Pulmonary artery endothelial cell (primary cell): ENCODE data around the gene CNTFR. TPM values are rescaled to one million over a fixed set of nuclear protein-coding genes. Genes with fewer than 3 reads are reported as not detected.
"Not testable (repeated sequence)": the region's sequence is repeated elsewhere in the genome, so short reads cannot be mapped to it uniquely, and the experiment has no call there.

Experiments used
- DNase-seq: peaks from one replicate; pipeline ENCODE4 v3.0.0-alpha.2; 2011; ENCODE audit warnings: low read depth, low spot score
- total RNA-seq: library from RNA; depleted of rRNA; stranded (reverse); fragments of >200 nt; gene quantifications from 2 replicates; pipeline ENCODE4 v1.2.3, GENCODE V29; 2014

CNTFR gene, protein sequence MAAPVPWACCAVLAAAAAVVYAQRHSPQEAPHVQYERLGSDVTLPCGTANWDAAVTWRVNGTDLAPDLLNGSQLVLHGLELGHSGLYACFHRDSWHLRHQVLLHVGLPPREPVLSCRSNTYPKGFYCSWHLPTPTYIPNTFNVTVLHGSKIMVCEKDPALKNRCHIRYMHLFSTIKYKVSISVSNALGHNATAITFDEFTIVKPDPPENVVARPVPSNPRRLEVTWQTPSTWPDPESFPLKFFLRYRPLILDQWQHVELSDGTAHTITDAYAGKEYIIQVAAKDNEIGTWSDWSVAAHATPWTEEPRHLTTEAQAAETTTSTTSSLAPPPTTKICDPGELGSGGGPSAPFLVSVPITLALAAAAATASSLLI
- total RNA-seq: not detected in 2 replicates

DNA sequence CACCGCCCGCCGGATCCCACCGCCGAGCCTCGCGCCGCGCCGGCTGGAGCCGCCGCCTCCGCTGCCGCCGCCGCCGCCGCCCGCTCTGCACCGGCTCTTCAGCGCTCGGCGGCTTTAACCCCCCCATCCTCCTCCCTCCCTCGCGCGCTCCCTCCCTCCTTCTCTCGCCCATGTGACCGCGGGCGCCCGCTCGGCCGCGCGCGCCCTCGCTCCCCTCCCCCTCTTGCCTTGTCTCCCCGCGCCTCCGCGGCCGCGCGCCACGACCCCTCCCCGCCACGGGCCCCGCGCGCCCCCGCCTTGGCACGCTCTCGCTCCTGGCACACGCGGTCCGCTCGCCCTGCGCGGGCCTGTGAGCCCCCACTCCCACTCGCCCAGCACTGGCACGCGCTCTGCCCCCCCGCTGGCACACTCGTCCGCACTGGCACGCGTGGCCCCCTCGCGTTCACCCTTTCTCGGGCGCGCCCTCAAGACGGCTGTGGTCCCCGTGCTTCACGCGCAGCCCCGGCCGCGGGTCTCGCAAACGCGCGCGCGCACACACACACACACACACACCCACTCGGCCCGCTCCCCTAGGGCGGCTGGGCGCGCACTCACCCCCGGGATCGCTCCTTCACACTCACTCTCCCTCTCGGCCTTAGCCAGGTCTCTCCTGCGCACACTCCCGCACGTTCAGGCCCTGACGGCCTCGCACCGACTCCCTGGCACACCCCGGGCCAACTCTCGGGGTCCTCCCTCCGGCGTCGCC is at the start of gene CNTFR:
TSS of gene CNTFR (minus strand) at position 89 of the 745 bp plus-strand sequence. CDS start 20,743 bp downstream, outside the sequence.
- no peak for DNase-seq

DNA sequence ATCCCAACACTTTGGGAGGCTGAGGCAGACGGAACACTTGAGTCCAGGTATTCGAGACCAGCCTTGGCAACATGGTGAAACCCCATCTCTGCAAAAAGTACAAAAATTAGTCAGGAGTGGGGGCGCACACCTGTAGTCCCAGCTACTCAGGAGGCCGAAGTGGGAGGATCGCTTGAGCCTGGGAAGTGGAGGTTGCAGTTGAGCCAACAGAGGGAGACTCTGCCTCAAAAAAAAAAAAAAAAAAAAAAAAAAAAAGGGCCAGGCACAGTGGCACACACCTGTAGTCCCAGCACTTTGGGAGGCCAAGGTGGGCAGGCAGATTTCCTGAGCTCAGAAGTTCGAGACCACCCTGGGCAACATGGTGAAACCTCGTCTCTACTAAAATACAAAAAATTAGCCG is 49.8 kb upstream of the CNTFR start:
- not testable (repeated sequence) for DNase-seq

DNA sequence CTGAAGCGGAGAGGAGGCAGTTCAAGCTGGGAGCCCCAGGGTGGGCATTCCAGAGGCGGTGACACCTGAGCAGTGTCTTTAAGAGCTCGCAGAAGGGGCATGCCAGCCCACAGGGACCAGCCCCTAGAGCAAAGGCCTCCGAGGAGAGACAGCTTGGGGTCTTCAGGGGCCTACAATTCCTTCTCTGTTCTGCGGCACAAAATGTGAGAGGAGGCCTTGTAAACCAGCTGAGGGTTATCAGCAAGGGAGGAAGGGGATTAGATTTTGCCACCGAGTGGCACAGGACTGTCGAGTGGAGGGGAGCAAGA is 48.6 kb upstream of the CNTFR start:
- DNase-seq: no peak

DNA sequence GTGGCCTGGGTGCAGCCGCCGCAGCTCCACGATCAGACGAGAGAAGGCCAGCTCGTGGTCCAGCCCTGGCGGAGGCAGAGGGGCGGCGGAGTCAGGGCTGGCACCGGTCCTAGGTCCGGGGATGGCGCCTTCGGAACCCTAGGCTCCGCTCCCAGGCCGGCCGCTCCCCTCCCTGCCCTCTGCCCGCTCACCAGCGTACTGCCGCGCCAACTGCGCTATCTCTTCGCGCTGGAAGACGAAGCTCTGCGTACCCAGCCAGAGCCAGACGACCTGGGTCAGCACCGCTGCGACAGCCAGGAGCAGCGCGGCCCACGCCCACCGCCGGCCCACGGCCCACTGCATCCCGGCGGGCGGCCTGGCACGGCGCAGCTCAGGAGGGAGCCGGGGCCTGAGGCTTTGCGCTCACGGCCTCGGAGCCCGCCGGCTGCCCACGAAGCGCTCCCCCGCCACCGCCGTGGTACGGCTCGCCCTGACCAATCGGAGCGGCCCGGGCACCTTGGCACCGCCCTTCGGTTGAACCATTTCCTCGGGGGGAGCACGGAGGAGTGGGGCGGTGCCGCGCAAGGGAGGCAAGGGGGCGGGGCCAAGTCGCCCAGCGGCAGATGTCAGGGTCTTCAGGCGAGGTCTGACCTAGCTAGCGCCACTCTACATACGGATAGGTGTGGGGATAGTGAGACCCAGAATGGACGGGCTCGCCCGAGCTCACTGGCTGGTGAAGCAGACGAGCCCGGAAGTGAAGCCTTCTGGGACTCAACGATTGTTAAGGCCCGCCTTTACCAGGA is 48.0 kb upstream of the CNTFR start, which contains the start of gene SIGMAR1:
TSS of gene SIGMAR1 (minus strand) at position 432 of the 782 bp plus-strand sequence. CDS start at position 342, 90 bp downstream.
- peak; percentile 74 for DNase-seq

DNA sequence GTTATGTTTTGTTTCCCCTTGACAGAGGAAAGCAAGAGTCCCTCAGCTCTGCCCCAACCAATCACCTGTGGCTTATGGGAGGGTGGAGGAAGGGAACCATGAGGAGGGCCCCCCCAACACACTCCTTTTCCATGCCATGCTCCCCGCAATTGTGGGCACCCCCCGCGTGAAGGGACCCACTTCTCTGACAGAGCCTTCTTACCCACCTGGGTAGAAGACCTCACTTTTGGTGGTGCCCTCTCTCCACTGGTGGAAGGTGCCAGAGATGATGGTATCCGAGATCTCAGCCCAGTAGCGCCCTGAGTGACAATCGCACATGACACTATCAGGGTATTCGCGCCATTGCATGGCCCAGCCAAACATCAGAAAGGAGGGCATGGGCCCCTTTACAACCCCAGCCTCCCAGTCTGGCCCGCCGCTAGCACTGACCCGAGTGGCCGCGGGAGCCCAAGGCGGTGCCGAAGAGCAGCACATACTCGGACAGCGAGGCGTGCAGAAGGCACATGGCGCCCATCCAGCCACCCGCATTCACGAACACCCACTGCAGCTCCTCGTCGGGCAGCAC is 47.3 kb upstream of the CNTFR start:
- DNase-seq: no peak

DNA sequence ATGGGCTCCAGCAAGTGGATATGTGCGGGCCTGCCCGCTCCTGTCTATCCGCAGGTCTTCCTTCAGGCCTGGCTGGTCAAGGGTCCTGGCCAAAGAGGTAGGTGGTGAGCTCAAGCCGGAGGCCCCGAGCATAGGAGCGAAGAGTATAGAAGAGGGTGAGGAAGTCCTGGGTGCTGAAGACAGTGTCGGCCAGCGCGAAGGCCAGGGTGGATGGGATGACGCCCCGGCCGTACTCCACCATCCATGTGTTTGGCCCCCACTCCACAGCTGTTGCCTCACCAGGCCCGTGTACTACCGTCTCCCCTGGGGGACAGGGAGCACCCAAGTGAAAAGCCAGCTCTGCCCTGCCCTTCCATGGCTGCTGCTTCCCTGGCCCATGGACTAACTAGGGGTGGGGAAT is 46.0 kb upstream of the CNTFR start:
- no peak for DNase-seq

DNA sequence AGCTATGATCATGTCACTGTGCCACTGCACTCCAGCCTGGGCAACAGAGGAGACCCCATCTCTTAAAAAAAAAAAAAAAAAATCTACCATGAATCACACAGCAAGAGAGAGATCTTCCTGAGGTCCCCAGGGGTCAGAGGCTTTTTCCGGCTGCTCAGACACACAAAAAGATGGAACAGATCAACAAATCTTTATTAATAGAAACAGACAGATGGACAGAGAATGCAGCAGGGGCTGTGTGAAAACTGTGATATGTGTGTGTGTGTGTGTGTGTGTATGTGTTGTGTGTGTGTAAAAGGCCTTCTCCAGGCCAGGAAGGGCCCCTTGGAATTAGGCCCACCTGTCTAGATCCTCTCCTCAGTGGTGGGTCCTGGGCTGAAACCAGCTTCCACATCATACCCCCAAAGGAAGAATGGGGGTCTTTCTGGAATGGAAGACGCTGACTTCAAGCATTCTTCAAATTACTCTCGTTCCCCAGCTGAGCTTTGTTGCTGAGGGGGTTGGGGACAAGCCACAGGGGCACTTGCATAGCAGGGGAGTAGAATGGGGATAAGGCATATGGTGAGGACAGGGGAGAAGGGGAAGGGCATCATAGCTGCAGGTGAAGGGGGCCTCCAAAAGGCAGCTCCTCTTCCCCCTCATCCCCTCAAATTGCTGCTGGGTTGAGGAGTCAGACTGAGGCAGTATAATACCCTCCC is 45.2 kb upstream of the CNTFR start:
- DNase-seq: no peak

DNA sequence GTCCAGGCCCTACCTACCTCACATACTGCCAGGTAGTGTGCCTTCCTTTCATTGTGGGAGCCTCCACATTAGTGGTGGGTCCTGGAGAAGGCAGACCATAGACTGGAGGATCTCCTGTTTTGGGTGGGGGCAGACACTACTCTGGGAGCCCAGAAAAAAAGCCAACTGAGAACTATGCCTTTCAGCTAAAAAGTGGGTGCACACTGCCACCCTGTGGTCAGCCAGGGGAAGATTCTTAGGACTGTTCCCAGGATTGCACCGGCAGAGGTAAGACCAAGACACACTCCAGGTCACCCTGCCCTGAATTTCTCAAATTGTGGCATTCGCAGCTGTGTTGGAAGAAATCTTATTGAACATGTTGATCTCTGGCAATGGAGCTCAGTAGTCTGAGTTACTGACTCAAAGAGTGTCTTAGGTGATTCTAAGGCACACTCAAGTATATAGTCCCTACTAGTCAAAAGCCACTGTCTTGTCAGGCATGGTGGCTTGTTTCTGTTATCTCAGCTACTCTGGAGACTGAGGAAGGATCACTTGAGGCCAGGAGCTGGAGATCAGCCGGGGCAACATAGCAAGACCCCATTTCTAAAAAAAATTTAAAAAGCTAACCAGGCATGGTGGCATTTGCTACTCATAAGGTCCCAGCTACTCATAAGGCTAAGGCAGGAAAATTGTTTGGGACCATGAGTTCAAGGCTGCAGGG is 44.5 kb upstream of the CNTFR start:
- DNase-seq: peak; percentile 29

DNA sequence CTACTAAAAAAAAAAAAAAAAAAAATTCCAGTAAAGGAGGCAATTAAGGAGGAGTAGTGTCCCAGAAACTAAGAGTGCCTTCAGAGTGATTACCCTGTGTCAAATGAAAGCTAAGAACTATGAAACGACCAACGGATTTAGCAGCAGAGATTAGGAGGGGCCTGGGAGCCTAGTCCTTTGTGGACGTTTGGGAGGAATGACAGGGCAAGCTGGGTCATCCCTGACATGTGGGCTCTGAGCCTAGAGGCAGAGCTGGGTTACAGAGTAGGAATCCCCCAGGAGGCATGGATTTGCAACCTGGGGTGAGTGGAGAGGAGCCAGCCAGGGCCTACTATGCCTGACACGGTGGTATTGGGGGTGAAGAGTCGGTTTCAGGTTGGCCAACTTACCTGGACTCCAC is 43.6 kb upstream of the CNTFR start:
- DNase-seq: no peak

DNA sequence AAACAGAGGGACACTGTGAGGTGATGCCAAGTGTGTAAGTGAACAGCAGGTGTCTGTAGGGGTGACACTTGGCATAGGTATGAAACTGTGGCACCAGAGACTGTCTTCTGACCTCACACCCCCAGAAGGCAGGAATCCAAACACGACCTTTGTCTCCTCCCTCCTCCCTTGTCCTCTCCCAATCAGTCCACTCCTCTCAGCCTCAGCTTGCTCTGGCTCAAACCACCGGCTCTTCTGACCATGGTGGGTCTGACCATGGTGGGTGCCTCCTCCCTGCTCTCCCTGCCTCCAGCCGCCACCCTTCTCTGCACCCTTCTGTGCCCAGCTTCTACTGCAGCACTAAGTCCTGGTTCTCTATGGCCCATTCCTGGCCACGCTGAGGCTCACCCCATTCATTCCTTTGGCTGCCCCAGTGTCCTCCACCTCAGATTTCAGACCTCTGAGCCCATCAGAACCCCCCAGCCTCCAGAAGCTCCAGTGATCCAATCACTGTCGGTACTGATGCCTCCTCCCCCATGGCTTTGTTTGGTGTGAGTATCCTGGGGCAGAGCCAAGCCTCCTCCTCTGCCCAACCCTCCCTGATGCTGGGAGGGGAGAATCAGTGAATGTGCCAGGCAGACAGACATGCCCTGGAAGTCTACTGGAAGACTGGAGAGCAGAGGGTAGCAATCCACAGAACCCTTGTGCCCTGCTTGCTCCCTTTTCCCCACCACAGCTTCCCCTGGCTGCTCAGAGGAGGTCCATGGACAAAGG is 41.1 kb upstream of the CNTFR start:
- no peak for DNase-seq

DNA sequence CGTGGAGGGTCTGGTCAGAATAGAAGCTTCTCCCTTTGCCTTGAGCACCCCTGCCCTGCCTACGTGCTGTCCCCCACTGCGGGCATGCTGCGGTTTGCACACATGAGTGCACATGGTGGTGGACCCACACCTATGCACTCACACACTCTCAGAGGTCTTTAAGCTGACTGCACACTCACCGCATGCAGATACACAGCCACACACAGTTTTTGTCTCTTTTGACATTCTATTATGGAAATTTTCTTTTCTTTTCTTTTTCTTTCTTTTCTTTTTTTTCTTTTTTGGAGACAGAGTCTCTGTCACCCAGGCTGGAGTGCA is 39.9 kb upstream of the CNTFR start:
- DNase-seq: no peak

DNA sequence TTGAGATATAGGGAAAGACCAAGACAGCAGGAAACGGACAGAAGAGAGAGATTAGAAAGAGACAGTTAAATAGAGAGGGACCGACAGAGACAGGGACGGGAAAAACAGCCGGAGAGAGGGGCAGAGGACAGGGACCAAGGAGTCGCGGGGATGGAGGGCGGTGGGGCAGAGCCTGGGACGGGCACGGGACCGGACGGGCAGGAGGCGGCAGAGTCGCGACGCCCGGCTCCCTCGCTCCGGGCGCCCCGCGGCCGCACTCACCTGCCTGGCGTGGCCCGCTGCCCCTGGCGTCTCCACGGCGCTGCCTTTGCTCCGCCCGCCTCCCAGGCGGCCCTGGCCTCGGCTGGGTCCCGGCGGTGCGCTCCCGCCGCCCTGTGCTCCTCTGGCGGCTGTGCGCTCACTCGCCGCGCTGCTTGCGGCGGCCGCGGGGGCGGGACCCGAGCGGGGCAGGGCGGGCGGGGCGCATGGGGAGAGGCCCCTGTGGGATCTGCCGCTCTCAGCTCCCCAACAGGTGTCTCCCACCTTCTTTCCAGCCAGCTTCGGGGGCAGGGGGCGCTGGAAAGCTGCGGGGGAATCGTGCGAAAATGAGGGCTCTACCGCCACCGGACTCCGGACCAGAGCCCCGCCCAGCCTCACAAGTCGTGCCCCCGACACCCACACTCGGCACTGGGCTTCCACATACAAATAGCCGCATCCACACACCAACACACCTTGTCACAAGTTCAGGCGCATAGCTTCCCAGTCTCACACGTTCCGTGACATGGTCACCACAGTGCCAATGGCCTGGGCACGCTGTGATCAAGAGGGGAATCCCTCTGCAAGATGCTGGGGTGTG is 39.3 kb upstream of the CNTFR start, which contains the start of gene ARID3C:
TSS of gene ARID3C (minus strand) at position 411 of the 835 bp plus-strand sequence. CDS start 1,052 bp downstream, outside the sequence.
- DNase-seq: no peak

DNA sequence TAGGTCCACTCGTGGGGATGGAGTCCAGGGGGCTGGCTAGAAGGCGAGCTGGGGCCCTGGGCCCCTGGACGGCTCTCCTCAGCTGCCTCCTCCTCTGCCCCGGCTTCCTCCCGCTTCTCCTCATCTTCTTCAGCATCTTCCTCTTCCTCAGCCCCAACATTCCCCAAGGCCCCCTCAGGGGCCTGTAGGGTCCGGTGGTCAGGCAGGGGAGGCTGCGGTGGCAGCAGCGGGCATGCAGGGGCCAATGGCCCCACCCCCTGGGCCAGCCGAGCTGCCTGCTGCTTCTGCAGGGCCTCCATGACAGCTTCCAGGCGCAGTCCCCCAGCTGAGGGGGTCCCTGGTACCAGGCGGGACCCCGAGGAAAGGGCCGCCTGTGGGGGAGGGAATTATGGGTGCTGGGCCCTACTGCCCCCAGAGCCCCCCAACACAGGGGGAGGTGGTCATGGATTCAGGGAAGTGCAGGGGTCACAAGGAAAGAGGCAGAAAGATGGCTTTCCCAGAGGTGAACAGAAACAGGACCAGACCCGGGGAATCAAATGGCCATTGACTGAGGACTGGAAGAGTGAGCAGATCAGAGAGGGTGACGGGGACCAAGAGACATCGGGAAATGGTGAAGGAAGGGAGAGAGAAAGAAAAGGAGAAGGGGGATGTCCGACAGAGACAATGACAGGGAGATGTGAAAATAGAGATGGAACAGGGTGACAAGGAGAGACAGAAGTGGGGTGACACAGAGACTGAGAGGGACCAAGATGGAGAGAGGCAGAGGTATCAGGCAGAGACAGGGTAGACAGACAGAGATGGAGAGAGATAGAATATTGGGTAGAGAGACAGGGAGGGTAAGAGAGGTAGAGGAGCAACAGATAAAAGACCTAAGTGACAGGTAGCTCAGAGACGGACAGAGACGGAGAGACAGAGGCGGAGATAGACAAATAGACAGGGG is 38.5 kb upstream of the CNTFR start:
- DNase-seq: no peak

DNA sequence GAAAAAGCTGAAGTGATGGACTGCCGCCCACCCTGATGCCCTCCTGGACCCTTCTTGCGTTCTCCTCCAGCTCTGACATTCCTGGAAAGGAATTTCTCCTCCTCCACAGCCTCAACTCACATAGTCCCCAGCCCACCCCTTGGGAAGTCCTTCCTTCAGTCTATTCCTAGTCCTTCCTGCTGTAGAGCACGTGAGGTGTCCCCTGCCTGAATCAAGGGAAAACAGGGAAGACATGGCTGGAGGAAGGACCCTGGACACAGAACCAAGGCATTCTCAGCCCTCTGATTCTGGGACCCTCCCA is 35.6 kb upstream of the CNTFR start:
- DNase-seq: no peak

DNA sequence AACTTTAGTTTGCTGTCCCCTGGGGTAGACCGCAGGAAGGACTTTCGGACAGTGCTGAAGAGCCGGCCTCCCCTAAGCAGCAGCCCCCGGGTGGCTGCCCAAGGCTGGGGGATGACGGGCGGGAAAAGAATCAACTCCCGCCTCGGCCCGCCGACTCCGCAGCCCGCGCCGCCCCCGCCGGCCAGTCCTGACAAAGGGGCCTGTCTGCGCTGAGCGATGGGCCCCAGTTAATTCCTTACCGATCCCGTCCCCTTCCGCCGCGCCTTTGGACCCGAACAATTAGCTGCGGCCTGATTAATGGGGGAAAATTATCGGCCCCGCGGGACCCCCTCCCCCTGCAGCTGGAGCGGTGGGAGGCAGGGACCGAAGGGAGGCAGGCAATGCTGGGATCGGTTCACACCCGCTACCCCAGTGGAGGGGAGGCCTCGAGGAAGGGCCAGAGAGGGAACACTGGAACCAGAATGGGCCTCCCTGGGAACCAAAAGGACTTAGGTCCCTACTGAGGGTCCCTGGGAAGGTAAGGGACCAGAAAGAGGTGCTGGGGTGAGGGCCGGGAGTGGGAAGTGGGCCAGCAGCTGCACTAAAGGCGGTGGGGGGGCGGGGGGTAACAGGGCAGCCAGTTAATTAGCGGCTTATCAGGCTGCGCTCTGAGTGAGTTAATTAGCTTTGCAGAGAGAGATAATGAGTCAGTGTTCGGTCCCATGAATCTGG is 35.1 kb upstream of the CNTFR start:
- no peak for DNase-seq

DNA sequence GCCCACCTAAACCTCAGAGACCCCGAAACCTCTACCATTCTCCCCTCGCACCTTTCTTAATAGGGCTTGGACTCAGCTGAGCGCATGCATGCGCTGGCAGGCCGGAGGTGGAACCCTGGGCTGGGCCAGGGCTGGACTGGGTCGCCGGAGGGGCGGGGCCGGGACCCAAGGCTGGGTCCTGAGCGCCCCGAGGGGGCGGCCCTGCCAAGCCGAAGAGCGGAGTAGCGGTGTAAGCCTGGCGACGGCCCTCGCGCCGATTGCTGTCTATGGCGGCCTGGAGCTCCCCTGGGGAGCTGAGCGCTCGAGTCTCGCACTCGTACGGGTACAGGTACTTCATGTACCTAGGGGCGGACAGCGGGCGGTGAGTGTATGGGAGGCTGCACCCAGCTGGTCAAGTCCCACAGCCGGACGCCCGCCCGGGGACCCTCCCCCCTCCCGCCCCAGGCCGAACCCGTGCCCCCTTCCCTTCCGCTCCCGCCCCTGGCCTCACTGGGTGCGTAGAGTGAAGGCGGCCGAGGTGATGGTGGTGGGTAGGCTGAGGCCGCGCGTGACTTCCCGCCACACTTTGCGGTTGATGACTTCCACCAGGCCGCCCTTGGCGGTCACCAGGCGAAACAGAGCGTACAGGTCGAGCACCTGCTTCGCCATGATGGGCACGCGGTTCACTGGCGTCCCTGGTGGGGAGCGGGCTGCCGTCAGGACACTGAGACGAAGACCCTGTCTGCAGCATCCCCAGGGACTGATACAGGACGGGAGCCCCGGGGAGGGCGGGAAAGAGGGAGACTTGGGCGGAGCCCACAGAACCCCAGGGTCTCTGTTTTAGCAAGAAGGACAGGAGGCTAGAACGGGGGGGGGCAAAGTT is 34.1 kb upstream of the CNTFR start:
- DNase-seq: no peak
